GM21515 (cell line): ENCODE results near the gene ACOT7.
A peak's percentile ranks its signal among the peaks of the same experiment; 100 is the strongest.

Experiments
- ATAC-seq: cut with Tn5 transposase; IDR thresholded peaks from one replicate; pipeline ENCODE4 v1.9.1; 2021; ENCODE audit not compliant: unreplicated experiment

The ACOT7 gene

GRCh38 chr1:6424619-6425593, 31.3 kb upstream of the ACOT7 start, which contains the start of gene ESPN:
Gene ESPN (plus strand): TSS chr1:6424776. CDS start chr1:6424956, 180 bp downstream.
- ATAC-seq = no peak

GRCh38 chr1:6424000-6424565, 30.5 kb upstream of the ACOT7 start:
- ATAC-seq = no peak

- no peak for ATAC-seq
Measured at GRCh38 chr1:6423321-6423999, 29.9 kb upstream of the ACOT7 start.

- ATAC-seq = no peak
Measured at GRCh38 chr1:6421266-6421665, 27.7 kb upstream of the ACOT7 start.

- no peak for ATAC-seq
Measured at GRCh38 chr1:6420454-6421042, 27.0 kb upstream of the ACOT7 start.

GRCh38 chr1:6419804-6420453, 26.4 kb upstream of the ACOT7 start, which contains the start of gene HES2:
Gene HES2 (minus strand): TSS chr1:6419919. CDS start chr1:6419820, 99 bp downstream.
- no peak for ATAC-seq

- no peak for ATAC-seq
Measured at GRCh38 chr1:6419397-6419803, 25.8 kb upstream of the ACOT7 start.

- no peak for ATAC-seq
Measured at GRCh38 chr1:6418668-6419396, 25.3 kb upstream of the ACOT7 start.

- ATAC-seq = no peak
Measured at GRCh38 chr1:6417961-6418667, 24.5 kb upstream of the ACOT7 start.

GRCh38 chr1:6416906-6417305, 23.3 kb upstream of the ACOT7 start:
- no peak for ATAC-seq

- no peak for ATAC-seq
Measured at GRCh38 chr1:6416295-6416656, 22.7 kb upstream of the ACOT7 start.

GRCh38 chr1:6414881-6415626, 21.5 kb upstream of the ACOT7 start:
- ATAC-seq = no peak

- ATAC-seq = peak; percentile 74
Measured at GRCh38 chr1:6414443-6414844, 20.9 kb upstream of the ACOT7 start.

- no peak for ATAC-seq
Measured at GRCh38 chr1:6412896-6413295, 19.3 kb upstream of the ACOT7 start.

GRCh38 chr1:6410248-6410893, 16.8 kb upstream of the ACOT7 start:
- ATAC-seq = no peak

GRCh38 chr1:6409733-6410132, 16.2 kb upstream of the ACOT7 start:
- no peak for ATAC-seq

- ATAC-seq = no peak
Measured at GRCh38 chr1:6409053-6409452, 15.5 kb upstream of the ACOT7 start.

GRCh38 chr1:6408023-6408422, 14.5 kb upstream of the ACOT7 start:
- ATAC-seq = no peak
